GM12878 (cell line): Measurements from ENCODE around the gene ITGA8. TPM values are rescaled to one million over a fixed set of nuclear protein-coding genes. Genes with fewer than 3 reads are reported as not detected.

Source experiments
- ATAC-seq: fragments of 200-7000 bp; cut with Tn5 transposase; 3 replicates; pipeline ENCODE4 v1.9.1; 2020; ENCODE audit warnings: mild to moderate bottlenecking, moderate library complexity
- BruUV-seq: library from RNA; stranded (reverse); fragments of 400-500 nt; replicated peaks from 2 replicates; lab custom pipeline; 2021; lab: Mats Ljungman, UMichigan
- CTCF ChIA-PET: fragments of 300-600 bp; sonication (Branson Sonifier 250); formaldehyde crosslinking; extraction: SDS; loops from one replicate; lab custom pipeline; 2021; ENCODE audit warnings: inconsistent platforms; lab: Yijun Ruan, JAX
- POLR2A ChIA-PET: fragments of 350-600 bp; formaldehyde crosslinking; extraction: SDS; loops from one replicate; lab custom pipeline; 2021; ENCODE audit warnings: inconsistent platforms; lab: Charles Lee
- RAD21 ChIA-PET: fragments of 300-600 bp; sonication (Branson Sonifier 250); formaldehyde crosslinking; loops from one replicate; lab custom pipeline; 2023; ENCODE audit warnings: antibody characterized with exemption; ENCODE audit not compliant: unreplicated experiment; lab: Charles Lee
- SMC1A ChIA-PET: fragments of 300-600 bp; sonication (Branson Sonifier 250); formaldehyde crosslinking; loops from one replicate; lab custom pipeline; 2023; ENCODE audit not compliant: unreplicated experiment, uncharacterized antibody; lab: Charles Lee
- DNase-seq: peaks from one replicate; pipeline ENCODE4 v3.0.0-alpha.2; 2011; ENCODE audit warnings: low read depth, low spot score
- FAIRE-seq: peaks from 3 replicates; lab custom pipeline; 2011; peaks lifted over from hg19 to GRCh38; lab: Jason Lieb, UNC
- H2AFZ ChIP-seq: 2 replicates; pipeline ENCODE4 v1.6.0; 2011; ENCODE audit warnings: low read depth, low read length, control low read depth; ENCODE audit not compliant: control insufficient read depth
- H3K27ac ChIP-seq: 2 replicates; pipeline ENCODE4 v1.5.1; 2011; ENCODE audit warnings: control low read depth; ENCODE audit not compliant: control insufficient read depth, insufficient read depth
- H3K27me3 ChIP-seq, 2 experiments: replicated peaks in 1 of 2; 2 replicates each; pipeline versions ENCODE4 v1.6.0 to v1.6.1; 2011; ENCODE audit warnings: low read length in 1 of 2; ENCODE audit not compliant: control insufficient read depth in 2 of 2, insufficient read depth in 2 of 2
- H3K36me3 ChIP-seq, 2 experiments: 2 replicates each; pipeline ENCODE4 v1.5.1; 2011; ENCODE audit warnings: low read length in 1 of 2; ENCODE audit not compliant: control insufficient read depth in 2 of 2, insufficient read depth in 2 of 2
- H3K4me1 ChIP-seq: 2 replicates; pipeline ENCODE4 v1.6.1; 2011; ENCODE audit warnings: mild to moderate bottlenecking, low read length, moderate library complexity, mixed read lengths; ENCODE audit not compliant: control insufficient read depth, insufficient read depth
- H3K4me2 ChIP-seq: 2 replicates; pipeline ENCODE4 v1.6.0; 2011; ENCODE audit warnings: control low read depth; ENCODE audit not compliant: control insufficient read depth, insufficient read depth
- H3K4me3 ChIP-seq: fragments of 200-600 bp; sonication (generic); 2 replicates; pipeline ENCODE4 v1.5.1; 2016
- H3K79me2 ChIP-seq: 2 replicates; pipeline ENCODE4 v1.6.0; 2011; ENCODE audit warnings: low read length; ENCODE audit not compliant: control insufficient read depth, insufficient read depth
- H3K9ac ChIP-seq: 2 replicates; pipeline ENCODE4 v1.8.0; 2011; ENCODE audit warnings: low read length, control low read depth, mixed read lengths; ENCODE audit not compliant: control insufficient read depth, insufficient read depth
- H3K9me3 ChIP-seq: replicated peaks from 3 replicates; pipeline ENCODE4 v1.5.1; 2011; ENCODE audit warnings: mild to moderate bottlenecking, low read length; ENCODE audit not compliant: control insufficient read depth, insufficient read depth
- H4K20me1 ChIP-seq: 2 replicates; pipeline ENCODE4 v1.6.0; 2011; ENCODE audit not compliant: control insufficient read depth, insufficient read depth
- CBX5 ChIP-seq: sonication (generic); IDR thresholded peaks from 2 replicates; pipeline ENCODE4 v1.6.1; 2016; ENCODE audit warnings: low read depth, moderate library complexity, mild to moderate bottlenecking, inconsistent platforms
- CTCF ChIP-seq, 3 experiments: IDR thresholded peaks in 2 of 3; conservative IDR thresholded peaks in 1 of 3; 2 replicates each; pipeline ENCODE4 v1.5.1; 2011; ENCODE audit warnings: low read depth in 3 of 3, low read length in 3 of 3, mild to moderate bottlenecking in 3 of 3, control low read depth in 2 of 3, moderate library complexity in 2 of 3, inconsistent platforms in 1 of 3, mixed read lengths in 1 of 3; ENCODE audit not compliant: control insufficient read depth in 2 of 3, insufficient read depth in 1 of 3; ENCODE audit errors: extremely low read depth in 1 of 3
- EGR1 ChIP-seq, 2 experiments: IDR thresholded peaks; 1 replicate in 1 of 2; 2 replicates in 1 of 2; pipeline ENCODE4 v1.6.1; 2011 to 2012; ENCODE audit warnings: low read depth in 2 of 2, low read length in 2 of 2, borderline replicate concordance in 1 of 2, mild to moderate bottlenecking in 1 of 2, moderate library complexity in 1 of 2
- EP300 ChIP-seq, 2 experiments: fragments of 150-350 bp in 1 of 2; IDR thresholded peaks; 2 replicates each; pipeline ENCODE4 v1.6.1; 2011 to 2012; ENCODE audit warnings: low read depth in 2 of 2, low read length in 2 of 2, borderline replicate concordance in 1 of 2, improper control_type of control experiment in 1 of 2, inconsistent platforms in 1 of 2; ENCODE audit not compliant: control insufficient read depth in 1 of 2
- EZH2 ChIP-seq: IDR thresholded peaks from 2 replicates; pipeline ENCODE4 v1.6.1; 2012; ENCODE audit warnings: low read depth, mild to moderate bottlenecking, control low read depth, inconsistent platforms, low read length, borderline replicate concordance; ENCODE audit not compliant: control insufficient read depth
- FOS ChIP-seq: IDR thresholded peaks from 3 replicates; pipeline ENCODE4 v1.6.1; 2011; ENCODE audit warnings: borderline replicate concordance; ENCODE audit not compliant: insufficient read length; ENCODE audit errors: extremely low read depth
- HDAC6 ChIP-seq: fragments of 200-600 bp; sonication (generic); IDR thresholded peaks from one replicate; pipeline ENCODE4 v1.8.0; 2017; ENCODE audit warnings: antibody characterized with exemption; ENCODE audit not compliant: unreplicated experiment
- MYB ChIP-seq: fragments of 150-350 bp; IDR thresholded peaks from 2 replicates; pipeline ENCODE4 v1.6.1; 2014; ENCODE audit warnings: mild to moderate bottlenecking, low read depth, low read length, borderline replicate concordance
- NR2C1 ChIP-seq: fragments of 450-650 bp; IDR thresholded peaks from 2 replicates; pipeline ENCODE4 v1.6.1; 2017; ENCODE audit warnings: antibody characterized with exemption, mild to moderate bottlenecking, moderate library complexity
- NR2F1 ChIP-seq: fragments of 450-650 bp; conservative IDR thresholded peaks from 2 replicates; pipeline ENCODE4 v1.6.1; 2017; ENCODE audit warnings: mild to moderate bottlenecking
- SKIL ChIP-seq: fragments of 450-650 bp; IDR thresholded peaks from 2 replicates; pipeline ENCODE4 v1.6.1; 2017; ENCODE audit warnings: mild to moderate bottlenecking, low read depth, inconsistent platforms; ENCODE audit not compliant: poor library complexity, severe bottlenecking
- SREBF2 ChIP-seq: IDR thresholded peaks from 2 replicates; pipeline ENCODE4 v1.6.1; 2012; ENCODE audit warnings: mild to moderate bottlenecking, low read length
- SUPT20H ChIP-seq: IDR thresholded peaks from 2 replicates; pipeline ENCODE4 v1.6.1; 2011; ENCODE audit warnings: low read depth, mild to moderate bottlenecking, low read length, moderate library complexity, borderline replicate concordance; ENCODE audit not compliant: control insufficient read depth
- TCF12 ChIP-seq: IDR thresholded peaks from 2 replicates; pipeline ENCODE4 v1.6.1; 2011; ENCODE audit warnings: low read depth, mild to moderate bottlenecking, low read length
- ZBTB4 ChIP-seq: fragments of 450-650 bp; formaldehyde crosslinking; IDR thresholded peaks from 2 replicates; pipeline ENCODE4 v1.4.0; 2022; ENCODE audit warnings: mild to moderate bottlenecking, moderate library complexity
- WGBS: methylation state at CpG from one replicate; pipeline ENCODE4 v1.1.6; 2016; ENCODE audit warnings: low lambda C conversion rate; ENCODE audit not compliant: insufficient replicate concordance, insufficient coverage; ENCODE audit errors: missing lambda C conversion rate; 5-methylcytosine and 5-hydroxymethylcytosine counted together
- in situ Hi-C: fragments of 300-500 bp; cut with MboI; formaldehyde crosslinking; loops from 9 replicates; pipeline ENCODE4 v1.14.3; 2018; ENCODE audit warnings: mixed read lengths
- intact Hi-C: fragments of 100-400 bp; cut with micrococcal nuclease; formaldehyde crosslinking; loops from one replicate; pipeline ENCODE4 v1.14.2; 2022; ENCODE audit not compliant: unreplicated experiment
- polyA plus RNA-seq, 11 experiments: library from polyadenylated mRNA; depleted of rRNA in 4 of 11; unstranded in 6 of 11; stranded (reverse) in 5 of 11; fragments of >200 nt; fragmentation: Nextera tagmentation in 4 of 11; fragmentation: Illumina TruSeq in 1 of 11; extraction: Ambion mirVana in 4 of 11; extraction: Trizol in 1 of 11; gene quantifications; 1 replicate in 1 of 11; 2 replicates in 10 of 11; pipeline versions ENCODE4 v1.2.1 to v1.2.3, GENCODE V29; 2011 to 2016; ENCODE audit warnings: inconsistent platforms in 2 of 11, missing spikeins in 2 of 11, low read depth in 1 of 11
- total RNA-seq, 4 experiments: library from RNA; depleted of rRNA in 3 of 4; stranded (reverse); fragments of >200 nt in 3 of 4; fragmentation: Illumina TruSeq in 1 of 4; extraction: Trizol in 1 of 4; gene quantifications; 2 replicates each; pipeline versions ENCODE4 v1.2.1 to v1.2.3, GENCODE V29; 2013 to 2021

Gene ITGA8
- total and polyA plus RNA-seq, 10 of the 15 experiments (the other 5 are each of a cell fraction or from before 2014, with no cell fraction given): 0.03 TPM; not detected in 9

GRCh38 chr10:15474671-15475070 lies 245.1 kb downstream of the ITGA8 start:
- ChIA-PET RAD21 (no interaction called here), POLR2A (no interaction called here), SMC1A (interaction anchor here (0.7 kb wide), 1 partner anchor 110 kb away, joined by 3 read pairs; no protein-coding TSS in a partner anchor), CTCF (no interaction called here)
- H3K9me3 ChIP-seq: no peaks in the 10 kb centered on the region
- FAIRE-seq: no peak
- BruUV-seq: no TSS peak
- no peak overlapping the region for H2AFZ ChIP-seq
- in situ Hi-C loops: no loop called here
- intact Hi-C loops: no loop called here
- DNase-seq: no peak
- TF ChIP-seq SREBF2: no peak
- no peak for TF ChIP-seq EZH2
- TF ChIP-seq FOS: no peak
- no peak for TF ChIP-seq NR2F1
- no peak for TF ChIP-seq TCF12
- TF ChIP-seq EP300 (IDR thresholded peaks at IDR 0.05; ENCODE audit: borderline replicate concordance in 1 of 2, control insufficient read depth in 1 of 2, low read depth in 2 of 2, low read length in 2 of 2): no peak
- TF ChIP-seq SUPT20H: no peak
- TF ChIP-seq CTCF (IDR thresholded peaks at IDR 0.05 in 2 of 3, conservative IDR thresholded peaks at IDR 0.05 in 1 of 3; ENCODE audit: control insufficient read depth in 2 of 3, extremely low read depth in 1 of 3, insufficient read depth in 1 of 3, low read depth in 3 of 3, low read length in 3 of 3): no peak
- TF ChIP-seq SKIL: no peak
- no peak for TF ChIP-seq EGR1 (IDR thresholded peaks at IDR 0.05; ENCODE audit: borderline replicate concordance in 1 of 2, low read depth in 2 of 2, low read length in 2 of 2)
- no peak for TF ChIP-seq MYB
- no peak for TF ChIP-seq ZBTB4 (CRISPR knock-in tag)
- TF ChIP-seq HDAC6: no peak
- TF ChIP-seq NR2C1: no peak
- TF ChIP-seq CBX5: no peak
- H4K20me1 ChIP-seq: no peaks in the 10 kb centered on the region
- H3K27ac ChIP-seq: no peak overlapping the region
- no peak overlapping the region for H3K9ac ChIP-seq
- no peaks in the 10 kb centered on the region for H3K79me2 ChIP-seq
- H3K4me3 ChIP-seq: no peak overlapping the region
- no peaks in the 10 kb centered on the region for H3K36me3 ChIP-seq
- H3K27me3 ChIP-seq: peaks cover 0 to 1% of the 10 kb centered on the region in 2 experiments; a peak in 2 of 4 replicates
- no peak for ATAC-seq
- no peak overlapping the region for H3K4me2 ChIP-seq
- 9% methylated on average over 2 of the region's 2 CpGs for WGBS
- no peaks in the 10 kb centered on the region for H3K4me1 ChIP-seq
